Epithelial cell of prostate (primary cell): ENCODE data around the gene TCHP.
"Not testable (repeated sequence)": the region's sequence is repeated elsewhere in the genome, so short reads cannot be mapped to it uniquely, and the experiment has no call there.

ENCODE experiments used
- DNase-seq: peaks from one replicate; pipeline ENCODE4 v3.0.0-alpha.2; 2011; ENCODE audit warnings: low read depth, low spot score
- H3K27ac ChIP-seq: fragments of 450-650 bp; 2 replicates; pipeline ENCODE4 v1.5.1; 2017; ENCODE audit warnings: mild to moderate bottlenecking

TCHP gene

DNA sequence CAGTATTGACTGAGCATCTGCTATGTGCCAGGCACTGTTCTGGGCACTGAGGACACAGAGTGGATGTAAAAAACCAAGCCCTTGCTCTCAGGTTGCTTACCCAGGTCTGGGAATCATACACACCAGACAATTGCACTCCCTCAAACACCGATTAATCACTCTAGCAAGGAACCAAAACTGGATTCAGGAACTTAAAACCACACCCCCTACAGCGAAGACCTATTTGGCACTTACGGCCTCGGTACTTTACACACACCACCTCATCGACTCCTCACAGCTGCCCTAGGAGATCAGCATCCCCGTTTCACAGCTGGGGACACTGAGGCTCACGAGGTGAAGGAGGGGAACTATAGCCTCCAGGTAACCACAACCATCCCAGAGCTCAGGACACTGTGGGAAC, 21.3 kb upstream of the TCHP start:
- DNase-seq: no peak
- peak overlapping the region; percentile 99 for H3K27ac ChIP-seq

DNA sequence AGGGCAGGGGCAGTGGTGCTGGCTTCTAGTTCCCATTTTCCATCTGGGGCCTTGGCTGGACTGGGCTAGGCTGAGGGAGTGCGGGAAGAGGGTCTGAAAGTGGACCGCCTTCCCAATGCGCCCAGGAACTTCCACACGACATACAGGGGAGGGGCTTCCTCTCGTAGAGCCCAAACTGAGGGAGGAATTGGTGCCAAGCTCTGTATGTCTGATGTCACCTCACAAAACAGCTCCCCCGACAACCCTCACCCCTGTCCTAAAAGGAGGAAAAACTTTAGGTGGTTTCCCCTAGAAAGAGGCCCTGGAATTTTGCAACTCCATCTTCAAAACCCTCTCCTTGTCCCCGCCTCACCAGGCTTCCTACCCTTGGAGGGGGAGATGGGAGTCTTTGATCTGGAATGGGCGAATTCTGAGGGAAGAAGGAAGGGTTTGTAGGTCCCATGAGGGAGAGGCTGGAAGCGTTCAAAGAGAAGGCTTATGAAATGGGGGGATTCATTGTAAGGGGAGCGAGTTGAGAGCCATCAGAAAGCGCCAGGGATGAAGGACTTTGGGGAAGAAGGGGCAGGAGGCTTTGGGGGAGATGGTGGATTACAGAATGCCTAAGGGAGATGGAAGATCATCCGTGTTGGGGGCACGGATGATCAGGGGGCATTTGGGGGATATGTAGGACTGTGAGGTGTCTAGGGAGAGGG, 20.6 kb upstream of the TCHP start:
- H3K27ac ChIP-seq: peak overlapping the region; percentile 99
- no peak for DNase-seq

DNA sequence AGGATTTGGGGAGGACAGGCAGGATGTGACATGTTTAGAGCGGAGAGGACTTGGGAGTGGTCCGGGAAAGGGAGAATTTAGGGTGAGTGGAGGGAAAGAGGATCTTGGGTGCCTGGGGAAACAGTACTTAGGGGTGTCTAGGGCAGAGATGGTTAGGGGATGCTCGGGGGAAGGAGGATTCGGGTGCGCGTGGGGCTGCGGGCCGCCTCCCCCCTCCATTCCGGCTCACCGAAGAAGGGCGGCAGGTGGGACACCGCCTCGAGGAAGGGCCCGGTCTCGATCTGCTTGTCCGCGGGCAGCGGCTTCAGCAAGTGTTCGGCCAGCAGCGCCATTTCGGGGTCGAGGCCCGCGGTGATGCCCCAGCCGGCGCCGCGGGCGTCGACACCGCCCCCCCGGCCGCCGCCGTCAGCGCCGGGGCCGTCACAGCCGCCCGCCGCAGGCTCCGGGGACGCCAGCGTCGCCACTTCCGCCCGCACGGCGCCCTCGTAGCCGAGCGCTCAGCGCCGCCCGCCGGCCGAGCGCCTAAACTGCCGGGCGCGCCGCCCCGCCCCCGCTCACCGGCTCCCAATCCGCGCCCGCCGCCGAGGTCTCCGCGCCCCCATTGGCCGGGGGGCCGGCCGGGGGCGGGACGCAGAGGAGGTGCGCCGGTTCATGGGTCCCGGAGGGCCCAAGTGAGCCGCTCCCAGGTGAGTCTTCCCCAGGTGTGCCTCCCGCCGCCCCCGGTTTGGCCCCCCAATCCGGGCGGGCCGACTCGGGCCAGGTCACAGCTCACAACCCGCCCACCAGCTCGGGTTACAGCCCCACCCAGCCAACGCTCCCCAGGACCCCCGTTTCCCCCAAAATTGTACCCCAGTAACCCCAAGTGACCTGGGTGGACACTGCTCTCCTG, 19.8 kb upstream of the TCHP start, which contains the start of gene GLTP:
Gene GLTP, minus strand, starts transcription at position 499 of the 889 bp plus-strand sequence. Its CDS starts 167 bp downstream, at position 332.
- peak within 1 kb of the TSS; percentile 99 for H3K27ac ChIP-seq
- DNase-seq: no peak

DNA sequence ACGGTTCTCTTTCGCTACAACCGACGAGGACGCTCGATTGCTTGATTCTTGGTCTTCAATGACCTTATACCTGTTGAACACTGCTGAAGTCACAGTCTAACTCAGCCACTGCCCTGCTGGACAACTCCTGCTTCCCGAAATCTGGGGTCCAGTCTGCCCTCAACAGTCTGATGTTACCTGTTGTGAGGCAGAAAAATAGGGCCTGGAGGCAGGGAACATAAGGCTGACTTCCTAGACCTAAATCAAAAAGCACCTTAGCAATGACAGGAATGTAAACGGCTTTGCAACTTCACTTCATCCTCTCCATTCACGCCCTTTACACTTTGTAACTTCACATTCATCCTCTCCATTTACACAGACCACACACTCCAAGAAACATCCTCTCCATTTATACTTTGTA, 19.1 kb upstream of the TCHP start:
- peak overlapping the region; percentile 99 for H3K27ac ChIP-seq

DNA sequence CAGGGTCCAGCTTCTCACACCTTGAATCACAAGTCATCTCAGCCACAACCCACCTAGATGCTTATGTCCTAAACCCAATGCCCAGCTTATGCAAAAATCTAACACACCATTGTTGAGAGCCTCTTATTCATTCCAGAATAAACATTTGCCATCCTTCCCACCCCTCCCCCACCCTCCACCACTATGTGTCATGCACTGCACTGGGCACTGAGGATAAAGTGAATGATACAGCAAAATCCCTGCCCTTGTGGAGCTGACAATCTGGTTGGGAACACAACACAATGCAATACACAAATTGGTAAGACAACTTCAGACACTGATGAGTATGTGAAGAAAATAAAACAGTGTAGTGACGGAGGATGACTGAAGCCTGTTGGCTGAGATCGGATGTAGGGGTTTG, 18.3 kb upstream of the TCHP start:
- H3K27ac ChIP-seq: peak overlapping the region; percentile 99
- no peak for DNase-seq

More for the DNA sequence above, 19.1 kb upstream of the TCHP start:
- no peak for DNase-seq

DNA sequence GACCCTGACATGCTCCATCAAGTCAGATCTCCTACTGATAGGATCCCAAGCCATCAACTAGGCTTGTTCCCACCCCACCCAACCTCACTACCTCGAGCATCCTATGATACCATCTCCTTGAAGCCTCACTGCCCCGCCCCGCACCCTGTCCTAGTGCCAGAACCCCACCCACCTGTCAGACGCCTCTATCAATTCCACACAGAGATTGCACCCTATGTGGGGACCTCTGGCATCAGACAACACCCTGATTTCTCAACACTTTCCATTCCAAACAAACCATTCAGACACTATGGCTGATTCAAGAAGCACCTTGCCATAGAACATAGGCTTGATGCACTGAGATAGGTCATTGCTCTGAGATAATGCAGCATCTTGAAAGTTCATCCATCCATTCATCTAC, 16.6 kb upstream of the TCHP start:
- DNase-seq: no peak
- H3K27ac ChIP-seq: peak overlapping the region; percentile 99

DNA sequence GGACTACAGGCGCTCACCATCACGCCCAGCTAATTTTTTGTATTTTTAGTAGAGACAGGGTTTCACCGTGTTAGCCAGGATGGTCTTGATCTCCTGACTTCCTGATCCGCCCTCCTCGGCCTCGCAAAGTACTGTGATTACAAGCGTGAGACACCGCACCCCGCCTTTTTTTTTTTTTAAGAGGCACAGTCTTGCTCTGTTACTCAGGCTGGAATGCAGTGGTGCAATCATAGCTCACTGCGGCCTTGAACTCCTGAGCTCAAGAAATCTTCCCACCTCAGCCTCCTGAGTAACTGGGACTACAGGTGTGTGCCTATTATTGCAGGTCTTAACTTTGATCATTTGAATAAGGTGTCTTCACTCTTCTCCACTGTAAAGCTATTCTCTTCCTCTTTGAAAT, 14.5 kb upstream of the TCHP start:
- DNase-seq: no peak
- H3K27ac ChIP-seq: peak overlapping the region; percentile 99

DNA sequence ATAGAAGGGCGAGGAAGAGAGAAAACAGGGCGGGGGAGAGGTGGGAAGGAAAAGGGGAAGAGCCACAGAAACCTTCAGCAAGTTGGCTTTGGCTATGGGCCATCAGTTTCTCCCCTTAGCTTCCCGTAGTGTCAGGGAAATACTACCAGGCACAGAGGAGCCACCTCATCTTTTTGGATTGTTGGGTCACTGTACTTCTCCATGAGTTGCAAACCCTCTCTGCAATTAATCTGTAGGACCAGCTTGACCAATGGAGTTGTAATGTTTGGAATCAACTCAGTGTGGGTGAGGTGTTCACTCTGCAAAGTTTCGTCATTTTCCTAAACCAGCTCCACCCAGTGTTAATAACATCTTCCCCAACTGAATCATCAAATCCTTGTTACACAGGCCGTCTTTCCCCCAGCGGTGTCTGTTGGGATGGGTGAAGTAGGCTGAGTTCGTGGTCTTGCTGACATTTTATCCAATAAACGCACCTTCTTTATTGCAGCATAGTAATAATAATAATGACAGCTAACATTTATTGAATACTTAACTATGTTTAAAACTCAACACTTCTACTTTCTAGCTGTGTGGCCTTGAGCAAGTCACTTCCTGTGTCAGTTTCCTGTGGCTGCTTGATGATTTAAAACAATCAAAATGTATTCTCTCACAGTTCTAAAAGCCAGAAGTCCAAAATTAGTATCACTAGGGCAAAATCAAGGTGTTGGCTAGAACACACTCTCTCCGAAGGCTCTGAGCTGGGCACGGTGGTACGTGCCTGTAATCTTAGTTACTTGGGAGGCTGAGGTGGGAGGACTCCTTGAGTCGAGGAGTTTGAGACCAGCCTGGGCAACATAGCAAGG, 11.7 kb upstream of the TCHP start:
- H3K27ac ChIP-seq: peak overlapping the region; percentile 99
- peak; percentile 92 for DNase-seq

DNA sequence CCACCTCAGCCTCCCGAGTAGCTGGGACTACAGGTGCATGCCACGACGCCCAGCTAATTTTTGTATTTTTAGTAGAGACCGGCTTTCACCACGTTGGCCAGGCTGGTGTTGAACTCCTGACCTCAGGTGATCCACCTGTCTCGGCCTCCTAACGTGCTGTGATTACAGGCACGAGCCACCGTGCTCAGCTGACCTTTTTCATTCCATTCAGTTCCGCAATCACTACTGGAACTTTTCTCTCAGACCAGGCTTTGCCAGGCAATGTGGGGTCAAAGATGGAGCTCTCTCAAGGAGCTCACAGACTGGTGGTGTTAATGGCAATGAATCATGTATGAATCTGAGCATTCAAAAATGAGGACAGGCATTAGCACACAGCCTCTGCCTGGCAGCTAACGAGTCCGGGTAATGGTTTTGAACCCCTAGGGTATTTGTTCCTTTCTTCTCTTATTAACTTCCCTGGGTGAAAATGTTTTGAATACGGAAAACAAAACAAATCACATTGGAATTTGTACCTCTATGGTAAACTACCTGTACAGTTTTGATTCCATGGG, 9.4 kb upstream of the TCHP start:
- DNase-seq: no peak
- peak overlapping the region; percentile 99 for H3K27ac ChIP-seq

DNA sequence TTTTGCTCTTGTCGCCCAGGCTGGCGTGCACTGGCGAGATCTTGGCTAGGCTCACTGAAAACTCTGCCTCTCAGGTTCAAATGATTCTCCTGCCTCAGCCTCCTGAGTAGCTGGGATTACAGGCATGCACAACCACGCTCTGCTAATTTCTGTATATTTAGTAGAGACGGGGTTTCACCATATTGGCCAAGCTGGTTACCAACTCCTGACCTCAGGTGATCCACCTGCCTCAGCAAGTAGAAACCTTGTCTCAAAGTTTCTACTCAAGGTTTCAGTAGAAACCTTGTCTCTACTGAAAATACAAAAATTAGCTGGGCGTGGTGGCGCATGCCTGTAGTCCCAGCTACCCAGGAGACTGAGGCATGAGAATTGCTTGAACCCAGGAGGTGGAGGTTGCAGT, 8.3 kb upstream of the TCHP start:
- not testable (repeated sequence) for DNase-seq, H3K27ac ChIP-seq

DNA sequence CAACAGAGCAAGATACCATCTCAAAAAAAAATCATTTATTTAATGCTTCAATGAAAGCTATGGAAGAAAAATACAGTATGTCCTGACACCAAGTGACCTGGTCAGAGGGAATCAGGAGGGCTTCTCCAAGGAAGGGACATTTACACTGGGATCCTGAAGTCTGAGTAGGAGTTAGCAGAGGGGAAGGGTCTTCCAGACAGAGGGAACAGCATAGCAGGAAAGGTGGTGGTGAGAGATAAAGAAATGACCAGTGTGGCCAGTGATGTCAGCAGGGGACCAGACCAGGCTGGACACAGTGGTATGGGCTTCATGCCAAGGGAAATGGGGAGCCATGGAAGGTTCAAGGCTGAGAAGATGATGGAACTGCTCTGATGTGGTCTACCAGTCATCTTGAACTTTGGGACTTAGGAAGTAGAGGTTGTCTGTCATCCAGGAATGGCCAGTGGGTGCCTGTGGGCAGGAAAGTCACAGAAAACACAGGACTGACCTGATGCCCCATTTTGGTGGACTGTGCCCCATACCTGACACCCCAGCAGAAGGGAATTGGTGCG, 7.8 kb upstream of the TCHP start:
- H3K27ac ChIP-seq: no peak overlapping the region

DNA sequence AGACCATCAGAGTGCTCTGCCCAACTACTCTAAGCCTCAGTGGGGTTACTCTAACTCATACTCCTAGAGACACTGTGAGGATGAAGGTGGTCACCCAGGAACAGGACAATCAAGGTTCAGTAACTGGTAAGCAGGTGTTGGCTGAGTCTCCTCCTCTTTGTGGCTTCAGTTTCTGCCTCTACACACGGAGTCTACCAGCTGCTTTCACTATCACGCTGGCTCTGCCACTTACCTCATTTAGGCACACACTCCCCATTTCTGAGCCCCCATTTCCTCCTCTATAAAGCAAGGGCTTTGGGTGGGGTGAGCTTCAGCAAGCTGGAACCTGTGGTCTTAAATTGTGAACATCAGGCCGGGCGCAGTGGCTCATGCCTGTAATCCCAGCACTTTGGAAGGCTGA, 7.3 kb upstream of the TCHP start:
- H3K27ac ChIP-seq: no peak overlapping the region
- DNase-seq: no peak

More for the DNA sequence above, 7.8 kb upstream of the TCHP start:
- DNase-seq: no peak

DNA sequence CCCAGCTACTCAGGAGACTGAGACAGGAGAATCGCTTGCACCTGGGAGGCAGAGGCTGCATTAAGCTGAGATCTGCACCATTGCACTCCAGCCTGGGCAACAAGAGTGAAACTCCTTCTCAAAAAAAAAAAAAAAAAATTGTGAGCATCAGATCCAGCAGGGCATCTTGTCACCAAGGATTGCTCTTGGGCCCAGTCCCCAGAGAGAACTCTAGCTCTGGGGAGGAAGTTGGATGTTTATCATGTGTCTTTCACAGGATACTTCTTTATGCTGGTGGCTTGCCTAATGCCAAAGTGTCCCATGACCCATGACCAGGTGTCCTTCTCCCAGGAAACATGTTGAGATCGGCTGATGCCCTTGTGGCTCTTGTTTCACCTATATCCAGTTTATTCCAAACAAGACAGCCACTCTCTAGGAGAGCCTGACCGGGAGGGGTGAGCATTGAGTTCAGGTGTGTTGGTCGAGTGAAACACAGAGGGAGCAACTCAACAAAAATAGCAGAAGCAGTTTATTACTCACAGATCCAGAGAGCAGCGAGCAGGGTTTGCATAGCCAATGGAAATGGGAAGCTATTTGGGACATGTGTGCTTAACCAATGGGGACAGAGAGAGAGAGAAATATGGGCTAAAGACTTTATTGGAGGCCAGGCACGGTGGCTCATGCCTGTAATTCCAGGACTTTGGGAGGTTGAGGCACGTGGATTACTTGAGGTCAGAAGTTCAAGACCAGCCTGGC, 6.6 kb upstream of the TCHP start:
- DNase-seq: no peak
- no peak overlapping the region for H3K27ac ChIP-seq

DNA sequence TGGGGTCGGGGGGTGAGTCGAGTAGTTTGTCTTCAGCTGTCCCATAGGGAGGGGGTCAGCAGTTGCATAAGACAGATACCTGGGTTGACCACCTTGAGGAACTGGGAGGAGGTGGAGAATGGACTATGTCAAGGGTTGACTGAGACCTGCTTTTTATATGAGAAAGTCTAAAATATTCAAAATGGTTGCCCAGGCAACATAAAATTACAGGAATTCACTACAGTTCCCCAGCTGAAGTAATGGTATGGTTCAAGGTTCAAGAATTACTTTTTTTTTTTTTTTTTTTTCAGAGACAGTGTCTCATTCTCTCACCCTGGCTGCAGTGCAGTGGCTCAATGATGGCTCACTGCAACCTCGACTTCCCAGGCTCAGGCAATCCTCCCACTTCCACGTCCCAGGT, 5.1 kb upstream of the TCHP start:
- no peak for DNase-seq
- H3K27ac ChIP-seq: no peak overlapping the region

DNA sequence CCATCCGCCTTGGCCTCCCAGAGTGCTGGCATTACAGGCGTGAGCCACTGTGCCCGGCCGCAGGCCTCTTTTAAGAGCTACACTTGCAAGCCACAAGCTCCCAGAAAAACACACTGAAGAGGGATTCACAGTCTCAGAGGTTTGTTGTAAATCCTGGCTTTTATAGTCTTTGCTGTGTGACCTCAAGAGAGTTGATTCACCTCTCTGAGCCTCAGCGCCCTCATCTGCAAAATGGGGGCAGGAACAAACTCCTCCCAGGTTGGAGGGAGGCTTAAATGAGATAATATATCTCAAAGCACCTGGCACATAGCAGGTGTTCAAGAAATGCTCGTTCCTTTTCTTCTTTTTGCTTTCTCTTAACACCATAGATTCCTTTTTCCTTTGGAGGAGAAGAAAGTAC, 3.9 kb upstream of the TCHP start:
- DNase-seq: no peak
- no peak overlapping the region for H3K27ac ChIP-seq

DNA sequence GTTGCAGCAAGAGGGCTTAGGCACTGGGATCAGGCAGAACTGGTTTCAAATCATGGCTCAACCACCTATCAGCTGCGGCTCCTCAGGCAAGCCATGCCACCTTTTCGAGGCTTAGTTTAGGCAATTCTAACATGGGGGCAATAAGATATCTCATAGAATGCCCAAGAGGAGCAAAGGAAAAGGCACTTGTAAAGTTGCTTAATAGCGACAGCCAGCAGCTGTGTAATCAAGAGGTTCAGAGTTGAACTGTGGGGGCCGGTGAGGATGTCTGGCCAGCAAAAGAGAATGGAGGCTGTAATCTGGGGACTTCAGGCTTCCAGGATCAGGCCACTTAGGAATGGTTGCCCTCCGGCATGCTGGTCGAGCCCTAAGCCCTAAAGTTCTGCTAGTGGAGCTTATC, 3.0 kb upstream of the TCHP start:
- H3K27ac ChIP-seq: no peak overlapping the region
- DNase-seq: no peak

DNA sequence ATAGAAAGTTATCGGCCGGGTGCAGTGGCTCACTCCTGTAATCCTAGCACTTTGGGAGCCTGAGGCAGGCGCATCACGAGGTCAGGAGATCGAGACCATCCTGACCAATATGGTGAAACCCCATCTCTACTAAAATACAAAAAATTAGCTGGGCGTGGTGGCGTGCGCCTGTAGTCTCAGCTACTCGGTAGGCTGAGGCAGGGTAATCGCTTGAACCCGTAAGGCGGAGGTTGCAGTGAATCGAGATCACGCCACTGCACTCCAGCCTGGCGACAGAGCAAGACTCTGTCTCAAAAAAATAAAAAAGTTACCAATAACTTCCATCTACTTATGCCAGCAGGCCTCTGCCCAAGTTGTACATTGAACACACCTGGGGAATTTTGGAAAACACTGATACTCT, 729 bp upstream of the TCHP start:
- DNase-seq: not testable (repeated sequence)
- H3K27ac ChIP-seq: peak overlapping the region; percentile 67

DNA sequence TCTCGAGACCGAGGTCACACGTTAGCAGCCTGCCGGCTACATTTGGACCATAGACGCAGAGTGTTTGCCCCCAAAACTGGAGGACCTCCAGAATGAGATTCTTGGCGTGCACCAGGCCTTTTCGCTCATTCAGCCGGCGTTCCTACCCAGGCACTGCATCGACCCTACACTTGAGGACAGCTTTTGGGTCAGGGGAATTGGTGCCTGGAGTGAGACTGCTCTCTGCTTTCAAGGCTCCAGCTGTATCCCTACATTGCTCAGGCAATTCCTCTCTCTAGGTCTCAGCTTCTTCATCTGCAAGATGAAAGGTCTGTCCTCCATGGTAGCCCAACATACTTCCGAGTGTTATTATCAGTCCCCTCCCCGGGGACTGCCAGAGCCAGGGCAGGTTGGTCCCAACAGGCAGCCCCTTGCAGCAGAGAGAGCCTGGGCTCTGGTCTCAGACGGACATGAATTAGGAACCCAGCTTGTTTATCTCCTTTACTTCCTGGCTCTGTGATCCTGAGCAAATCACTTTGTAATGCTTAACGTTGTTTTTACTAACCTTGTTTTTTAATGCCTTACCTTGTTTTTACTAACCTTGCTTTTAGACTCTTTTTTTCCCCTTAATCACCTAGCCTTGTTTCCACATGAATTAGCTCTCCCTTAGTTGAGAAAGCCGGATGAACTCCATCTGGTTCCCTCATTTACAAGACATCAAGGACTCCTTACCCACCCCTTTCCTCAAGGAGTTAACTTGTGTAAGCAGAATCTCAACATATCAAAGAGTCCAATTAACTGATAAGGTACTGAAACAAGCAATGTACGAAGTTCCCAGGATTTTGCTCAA, 892 bp downstream of the TCHP start:
- peak overlapping the region; percentile 67 for H3K27ac ChIP-seq
- no peak for DNase-seq
